Prostate gland (tissue), 2 donors: Measurements from ENCODE around the gene SMYD3. TPM values are rescaled to one million over a fixed set of nuclear protein-coding genes. Genes with fewer than 3 reads are reported as not detected.

Experiments
- DNase-seq: peaks from one replicate; pipeline ENCODE4 v3.0.0-alpha.2; 2019; ENCODE audit warnings: low spot score
- H3K27ac ChIP-seq, 2 donors: fragments of 200-600 bp; sonication (generic); 2 replicates each; pipeline ENCODE4 v1.5.1; 2017 to 2019
- H3K27me3 ChIP-seq: fragments of 200-600 bp; sonication (generic); replicated peaks from 2 replicates; pipeline ENCODE4 v1.5.1; 2019; ENCODE audit not compliant: insufficient read depth
- H3K36me3 ChIP-seq, 2 donors: fragments of 200-600 bp; sonication (generic); 1 replicate in 1 of 2; 2 replicates in 1 of 2; pipeline versions ENCODE4 v1.5.1 to v1.8.1; 2017 to 2019
- H3K4me1 ChIP-seq: fragments of 200-600 bp; sonication (generic); replicated peaks from 2 replicates; pipeline ENCODE4 v1.5.1; 2019
- H3K4me3 ChIP-seq, 2 donors: fragments of 200-600 bp; sonication (generic); 2 replicates each; pipeline ENCODE4 v1.5.1; 2017 to 2019
- H3K9me3 ChIP-seq: fragments of 200-600 bp; sonication (generic); 2 replicates; pipeline ENCODE4 v1.5.1; 2017
- CTCF ChIP-seq, 4 experiments: fragments of 200-600 bp in 2 of 4; fragments of 450-650 bp in 2 of 4; sonication (generic) in 2 of 4; IDR thresholded peaks; 1 replicate in 3 of 4; 2 replicates in 1 of 4; pipeline ENCODE4 v1.5.1; 2016 to 2019; ENCODE audit warnings: antibody characterized with exemption in 4 of 4, mild to moderate bottlenecking in 2 of 4, moderate library complexity in 2 of 4
- POLR2A ChIP-seq: fragments of 450-650 bp; IDR thresholded peaks from one replicate; pipeline ENCODE4 v1.6.1; 2016; ENCODE audit warnings: antibody characterized with exemption, mild to moderate bottlenecking
- POLR2AphosphoS5 ChIP-seq: sonication (generic); formaldehyde crosslinking; IDR thresholded peaks from one replicate; pipeline ENCODE4 v1.6.1; 2017; ENCODE audit warnings: antibody characterized with exemption
- WGBS: methylation state at CpG from one replicate; pipeline ENCODE4 v1.1.5; 2018; 5-methylcytosine and 5-hydroxymethylcytosine counted together
- intact Hi-C: fragments of 100-400 bp; cut with DNase I; formaldehyde crosslinking; loops from one replicate; pipeline ENCODE4 v1.14.2; 2022
- total RNA-seq, 2 donors: library from RNA; depleted of rRNA; stranded (reverse); fragments of >200 nt; gene quantifications; one replicate each; pipeline ENCODE4 v1.1.0, GENCODE V29; 2016

Gene SMYD3
- total RNA-seq, 2 donors from 2014 or later = 19.8 to 23.9 TPM

GRCh38 chr1:245984390-245985155, 522.5 kb downstream of the SMYD3 start:
- H3K27ac ChIP-seq = no peak overlapping the region

GRCh38 chr1:245983294-245983967, 523.6 kb downstream of the SMYD3 start:
- H3K4me1 ChIP-seq = peaks cover 8% of the 10 kb centered on the region
- H3K27ac ChIP-seq = no peak overlapping the region
- no peak for TF ChIP-seq POLR2AphosphoS5
- no peak for TF ChIP-seq CTCF (IDR thresholded peaks at IDR 0.05)
- no peak for TF ChIP-seq POLR2A
- intact Hi-C loops = no loop called here
- 69% methylated on average over 7 of the region's 7 CpGs for WGBS
- DNase-seq = no peak
- H3K36me3 ChIP-seq = no peaks in the 10 kb centered on the region
- H3K9me3 ChIP-seq = no peaks in the 10 kb centered on the region
- no peaks in the 10 kb centered on the region for H3K27me3 ChIP-seq
- H3K4me3 ChIP-seq = no peak overlapping the region

More at GRCh38 chr1:245984390-245985155, 522.5 kb downstream of the SMYD3 start:
- TF ChIP-seq CTCF (IDR thresholded peaks at IDR 0.05) (no peak), POLR2A (no peak), POLR2AphosphoS5 (no peak)
- DNase-seq = no peak
- no peaks in the 10 kb centered on the region for H3K27me3 ChIP-seq
- no peak overlapping the region for H3K4me3 ChIP-seq
- WGBS = 96% methylated on average over 7 of the region's 7 CpGs
- peaks cover 8% of the 10 kb centered on the region for H3K4me1 ChIP-seq
- no peaks in the 10 kb centered on the region for H3K36me3 ChIP-seq
- H3K9me3 ChIP-seq = no peaks in the 10 kb centered on the region
- intact Hi-C loops = no loop called here

- no peak for DNase-seq
- H3K27me3 ChIP-seq = no peaks in the 10 kb centered on the region
- no peaks in the 10 kb centered on the region for H3K36me3 ChIP-seq
- WGBS = 97% methylated on average over 9 of the region's 9 CpGs
- no peak overlapping the region for H3K27ac ChIP-seq
- TF ChIP-seq POLR2AphosphoS5 (no peak), CTCF (IDR thresholded peaks at IDR 0.05) (no peak), POLR2A (no peak)
- H3K4me3 ChIP-seq = no peak overlapping the region
- intact Hi-C loops = no loop called here
- H3K4me1 ChIP-seq = no peaks in the 10 kb centered on the region
- H3K9me3 ChIP-seq = no peaks in the 10 kb centered on the region
Observed at GRCh38 chr1:245979589-245979988, 527.5 kb downstream of the SMYD3 start.

- WGBS = 72% methylated on average over 3 of the region's 3 CpGs
- TF ChIP-seq POLR2AphosphoS5 = no peak
- no peak for TF ChIP-seq POLR2A
- no peak for TF ChIP-seq CTCF (IDR thresholded peaks at IDR 0.05)
- H3K4me3 ChIP-seq = no peak overlapping the region
- no peaks in the 10 kb centered on the region for H3K4me1 ChIP-seq
- no peaks in the 10 kb centered on the region for H3K36me3 ChIP-seq
- intact Hi-C loops = no loop called here
- H3K27ac ChIP-seq = no peak overlapping the region
- H3K27me3 ChIP-seq = no peaks in the 10 kb centered on the region
- no peak for DNase-seq
- no peaks in the 10 kb centered on the region for H3K9me3 ChIP-seq
Observed at GRCh38 chr1:245978915-245979314, 528.2 kb downstream of the SMYD3 start.

GRCh38 chr1:245972476-245972875, 534.6 kb downstream of the SMYD3 start:
- Histone ChIP-seq H3K27me3 (no peaks in the 10 kb centered on the region), H3K4me1 (no peaks in the 10 kb centered on the region), H3K27ac (no peak overlapping the region), H3K36me3 (no peaks in the 10 kb centered on the region), H3K9me3 (no peaks in the 10 kb centered on the region), H3K4me3 (no peak overlapping the region)
- WGBS = 89% methylated on average over 5 of the region's 5 CpGs
- DNase-seq = no peak
- intact Hi-C loops = no loop called here
- TF ChIP-seq POLR2AphosphoS5 (no peak), CTCF (IDR thresholded peaks at IDR 0.05) (no peak), POLR2A (no peak)
